ENCODE measurements around the gene CAMK2D. TPM values are rescaled to one million over a fixed set of nuclear protein-coding genes. Genes with fewer than 3 reads are reported as not detected.

CAMK2D gene
- total and polyA plus RNA-seq, 12 donors: 55.6 to 286 (median 221) TPM

DNA sequence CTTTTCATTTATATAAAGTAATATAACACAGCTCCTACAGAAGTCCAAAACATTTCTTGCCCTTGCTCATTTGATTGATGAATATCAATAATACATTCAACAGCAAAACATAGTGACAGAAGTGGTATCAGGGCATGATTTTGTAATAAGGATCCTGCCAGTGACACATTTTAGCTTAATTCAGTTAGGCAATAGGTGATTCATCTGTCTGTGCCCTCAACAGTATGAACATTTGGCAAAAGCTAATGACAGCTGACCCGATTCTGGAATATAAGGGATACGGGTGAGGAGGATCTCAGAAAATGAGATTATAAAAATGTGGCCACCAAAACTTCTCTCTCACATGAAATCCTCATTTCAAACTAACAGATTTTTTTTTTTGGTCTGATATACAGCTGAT is 294.0 kb downstream of the CAMK2D start:
- Histone ChIP-seq H3K36me3 (peaks cover 0 to 31% (median 10%) of the 10 kb centered on the region in 9 donors), H3K4me3 (no peak overlapping the region), H3K27me3 (no peaks in the 10 kb centered on the region), H3K27ac (peak overlapping the region; percentile 69 to 90 (median 86)), H3K4me1 (peaks cover 7 to 59% (median 38%) of the 10 kb centered on the region in 9 donors), H3K9me3 (no peaks in the 10 kb centered on the region)
- DNase-seq: no peak
- ATAC-seq: peak in 5 of 8 donors; percentile 26 to 50 (median 45)
- WGBS, 2 donors: 27 to 51% methylated on average over 2 of the region's 2 CpGs
- intact Hi-C loops (cut with DNase I): loop anchor here in 1 of 10 donors (5.0 kb wide), 1 partner anchor 75 kb away; no protein-coding TSS in a partner anchor
- TF ChIP-seq, protein P1, sequence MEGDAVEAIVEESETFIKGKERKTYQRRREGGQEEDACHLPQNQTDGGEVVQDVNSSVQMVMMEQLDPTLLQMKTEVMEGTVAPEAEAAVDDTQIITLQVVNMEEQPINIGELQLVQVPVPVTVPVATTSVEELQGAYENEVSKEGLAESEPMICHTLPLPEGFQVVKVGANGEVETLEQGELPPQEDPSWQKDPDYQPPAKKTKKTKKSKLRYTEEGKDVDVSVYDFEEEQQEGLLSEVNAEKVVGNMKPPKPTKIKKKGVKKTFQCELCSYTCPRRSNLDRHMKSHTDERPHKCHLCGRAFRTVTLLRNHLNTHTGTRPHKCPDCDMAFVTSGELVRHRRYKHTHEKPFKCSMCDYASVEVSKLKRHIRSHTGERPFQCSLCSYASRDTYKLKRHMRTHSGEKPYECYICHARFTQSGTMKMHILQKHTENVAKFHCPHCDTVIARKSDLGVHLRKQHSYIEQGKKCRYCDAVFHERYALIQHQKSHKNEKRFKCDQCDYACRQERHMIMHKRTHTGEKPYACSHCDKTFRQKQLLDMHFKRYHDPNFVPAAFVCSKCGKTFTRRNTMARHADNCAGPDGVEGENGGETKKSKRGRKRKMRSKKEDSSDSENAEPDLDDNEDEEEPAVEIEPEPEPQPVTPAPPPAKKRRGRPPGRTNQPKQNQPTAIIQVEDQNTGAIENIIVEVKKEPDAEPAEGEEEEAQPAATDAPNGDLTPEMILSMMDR (IDR thresholded peaks at IDR 0.05): no peak

DNA sequence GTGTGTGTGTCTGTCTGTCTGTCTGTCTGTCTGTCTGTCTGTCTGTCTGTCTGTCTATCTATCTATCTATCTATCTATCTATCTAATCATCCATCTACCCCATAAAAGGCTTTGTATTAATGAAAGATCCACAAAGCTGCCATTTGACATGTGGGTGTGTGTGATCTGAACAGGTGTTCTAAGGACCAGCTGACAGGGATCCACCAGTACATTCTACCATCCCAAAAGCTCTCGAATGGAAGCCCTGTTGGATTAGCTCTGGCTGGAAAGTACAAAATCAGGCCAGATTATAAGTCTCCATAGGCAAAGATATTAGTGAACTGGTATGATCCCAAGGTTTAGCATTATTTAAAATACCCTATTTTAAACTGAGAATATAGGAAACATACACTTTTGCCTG is 299.3 kb downstream of the CAMK2D start:
- 90 to 98% methylated on average over 1 of the region's 1 CpG for WGBS, 2 donors
- DNase-seq (no peak), ATAC-seq (no peak)
- Histone ChIP-seq H3K27ac (no peak overlapping the region), H3K4me1 (peaks cover 0 to 13% (median 7%) of the 10 kb centered on the region in 9 donors), H3K4me3 (no peak overlapping the region), H3K36me3 (peaks cover 0 to 78% (median 30%) of the 10 kb centered on the region in 9 donors), H3K9me3 (no peaks in the 10 kb centered on the region), H3K27me3 (no peaks in the 10 kb centered on the region)
- TF ChIP-seq, protein P1 (IDR thresholded peaks at IDR 0.05): no peak
- intact Hi-C loops (cut with DNase I): no loop called here

DNA sequence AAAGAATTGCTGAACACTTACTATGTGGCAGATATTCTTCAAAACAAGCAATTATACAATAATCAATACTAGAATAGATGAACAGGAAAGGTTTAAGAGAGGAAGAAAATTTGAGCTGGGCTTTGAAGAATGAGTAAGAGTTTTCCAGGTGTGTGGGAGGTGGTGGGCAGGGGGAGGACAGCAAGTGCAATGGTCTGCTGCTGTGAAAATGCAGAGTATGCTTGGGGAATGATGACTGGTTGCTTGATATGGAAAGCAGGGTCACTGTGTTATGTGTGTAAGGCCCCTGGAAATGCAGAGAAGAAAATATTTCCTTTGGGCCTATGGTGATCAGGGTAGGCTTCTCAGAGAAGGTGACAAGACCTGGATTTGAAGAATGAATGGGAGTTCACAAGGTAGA is 300.3 kb downstream of the CAMK2D start:
- H3K4me3 ChIP-seq: no peak overlapping the region
- intact Hi-C loops (cut with DNase I): no loop called here
- H3K9me3 ChIP-seq: no peaks in the 10 kb centered on the region
- peaks cover 0 to 3% (median 0%) of the 10 kb centered on the region in 9 donors for H3K4me1 ChIP-seq
- DNase-seq: no peak
- H3K27ac ChIP-seq: no peak overlapping the region
- H3K36me3 ChIP-seq: peaks cover 0 to 88% (median 40%) of the 10 kb centered on the region in 9 donors
- TF ChIP-seq, protein P1 (IDR thresholded peaks at IDR 0.05): no peak
- no peaks in the 10 kb centered on the region for H3K27me3 ChIP-seq
- no peak for ATAC-seq

DNA sequence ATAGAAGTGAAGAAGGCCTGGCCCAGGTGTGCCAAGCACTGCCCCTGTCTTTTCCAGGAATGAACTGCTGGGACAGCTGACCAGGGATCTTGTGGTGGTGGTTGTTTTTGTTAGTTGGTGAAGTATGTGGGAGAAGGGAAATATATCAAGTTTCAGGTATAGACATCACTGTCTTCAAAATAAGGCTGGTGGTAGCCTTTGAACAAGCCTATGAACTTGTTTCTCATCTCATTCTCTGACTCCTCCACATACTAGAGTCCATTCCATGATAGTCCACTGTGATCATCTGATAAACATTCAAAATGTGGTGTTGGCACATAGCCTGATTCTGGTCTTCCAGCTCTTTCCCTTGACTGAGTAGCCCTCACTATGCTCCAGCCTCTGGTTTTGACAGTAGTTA is 303.7 kb downstream of the CAMK2D start:
- Histone ChIP-seq H3K9me3 (no peaks in the 10 kb centered on the region), H3K27me3 (no peaks in the 10 kb centered on the region), H3K4me1 (peaks cover 6 to 23% (median 11%) of the 10 kb centered on the region in 9 donors), H3K36me3 (peaks cover 0 to 81% (median 30%) of the 10 kb centered on the region in 9 donors), H3K27ac (no peak overlapping the region), H3K4me3 (no peak overlapping the region)
- DNase-seq: no peak
- ATAC-seq: no peak
- TF ChIP-seq, protein P1 (IDR thresholded peaks at IDR 0.05): no peak
- intact Hi-C loops (cut with DNase I): no loop called here

Data from heart right ventricle (tissue), 16 donors.